Inferior parietal cortex (tissue), 1 donor: ENCODE results near the gene C22orf15.

Source experiments
- DNase-seq: peaks from one replicate; pipeline ENCODE4 v3.0.0-alpha.2; 2016; ENCODE audit errors: extremely low spot score

The C22orf15 gene

GRCh38 chr22:23750714-23751440 lies 11.9 kb upstream of the C22orf15 start, which contains the start of gene ZNF70:
Gene ZNF70 (minus strand): TSS chr22:23751112. CDS start chr22:23745140, 5,972 bp downstream.
- DNase-seq, result peak; percentile 50

GRCh38 chr22:23751441-23751996 lies 11.3 kb upstream of the C22orf15 start:
- peak; percentile 9 for DNase-seq

DNA sequence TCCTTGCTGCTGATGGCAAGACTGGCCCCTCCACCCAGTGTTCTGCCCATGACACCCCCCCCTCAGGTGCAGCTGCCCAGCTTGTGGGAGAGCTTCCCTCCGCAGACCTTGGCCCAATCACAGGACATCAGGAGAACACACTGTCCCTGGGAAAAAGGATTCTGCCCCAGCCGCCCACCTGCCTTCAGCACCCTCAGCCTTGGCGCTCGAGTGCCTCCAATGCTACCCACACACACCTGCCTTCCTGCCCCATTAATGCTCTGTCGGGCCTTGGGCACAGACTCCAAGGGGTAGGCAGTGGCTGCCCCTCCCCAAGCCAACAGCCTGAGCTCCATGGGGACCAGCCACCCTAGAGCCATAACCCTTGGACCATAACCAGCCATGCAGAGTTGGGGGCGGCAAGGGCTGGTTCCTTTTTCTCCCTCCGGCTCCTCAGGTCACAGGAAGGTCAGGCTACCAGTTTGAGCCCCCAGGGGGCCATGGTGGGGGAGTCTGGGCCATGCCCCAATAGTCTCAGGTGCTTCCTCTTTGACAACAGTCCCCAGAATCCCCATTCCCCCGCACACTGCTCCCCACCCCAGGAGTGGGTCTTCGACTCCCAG lies 10.6 kb upstream of the C22orf15 start:
- DNase-seq, result no peak

- DNase-seq, result no peak
These were observed 10.0 kb upstream of the C22orf15 start for GRCh38 chr22:23752750-23753149.

GRCh38 chr22:23753385-23753784 lies 9.4 kb upstream of the C22orf15 start:
- DNase-seq, result no peak

- no peak for DNase-seq
These were observed 8.4 kb upstream of the C22orf15 start, which contains the start of gene VPREB3 for GRCh38 chr22:23754220-23754919. Gene VPREB3 (minus strand): TSS chr22:23754425. CDS start chr22:23754363, 62 bp downstream.

- peak; percentile 75 for DNase-seq
These were observed 7.7 kb upstream of the C22orf15 start for GRCh38 chr22:23754980-23755636.

DNA sequence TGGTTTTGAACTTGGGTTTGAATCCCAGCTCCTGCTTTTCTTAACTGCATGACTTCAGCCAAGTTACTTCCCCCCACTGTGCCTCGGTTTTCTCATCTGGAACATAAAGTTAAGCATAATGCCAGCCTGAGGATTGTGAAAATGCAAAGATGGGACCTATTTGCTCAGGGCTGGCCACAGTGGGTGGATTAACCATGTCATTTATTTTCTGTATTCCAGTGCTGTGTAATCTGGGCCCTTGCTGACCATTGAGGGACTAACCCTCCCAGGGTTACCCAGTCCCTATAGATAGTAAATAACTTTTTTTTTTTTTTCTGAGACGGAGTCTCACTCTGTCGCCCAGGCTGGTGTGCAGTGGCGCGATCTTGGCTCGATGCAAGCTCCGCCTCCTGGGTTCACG lies 7.1 kb upstream of the C22orf15 start:
- no peak for DNase-seq

GRCh38 chr22:23756891-23757290 lies 5.9 kb upstream of the C22orf15 start:
- no peak for DNase-seq

GRCh38 chr22:23759566-23759965 lies 3.2 kb upstream of the C22orf15 start:
- DNase-seq, result no peak

- no peak for DNase-seq
These were observed 2.7 kb upstream of the C22orf15 start for GRCh38 chr22:23760056-23760455.

GRCh38 chr22:23763579-23763945 lies 772 bp downstream of the C22orf15 start:
- DNase-seq, result no peak

DNA sequence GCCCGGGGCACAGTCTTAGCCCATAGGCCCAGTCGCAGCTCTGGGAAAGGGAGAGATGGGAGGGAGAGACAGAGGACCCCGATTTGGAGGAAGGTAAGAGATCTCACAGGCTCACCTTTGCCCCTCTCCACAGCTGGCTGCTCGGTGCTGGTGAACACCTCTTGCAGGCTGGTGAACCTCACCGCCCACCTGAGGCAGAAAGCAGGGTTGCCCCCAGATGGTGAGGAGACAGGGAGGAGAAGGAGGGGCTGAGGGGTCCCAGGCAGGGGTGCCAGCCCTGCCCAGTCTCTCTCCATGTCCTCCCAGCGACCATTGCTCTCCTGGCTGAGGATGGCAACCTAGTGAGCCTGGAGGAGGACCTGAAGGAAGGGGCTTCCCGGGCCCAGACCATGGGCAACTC lies 1.2 kb downstream of the C22orf15 start:
- no peak for DNase-seq

GRCh38 chr22:23764899-23765881 lies 2.4 kb downstream of the C22orf15 start:
- no peak for DNase-seq

GRCh38 chr22:23767303-23767672 lies 4.5 kb downstream of the C22orf15 start:
- DNase-seq, result no peak

DNA sequence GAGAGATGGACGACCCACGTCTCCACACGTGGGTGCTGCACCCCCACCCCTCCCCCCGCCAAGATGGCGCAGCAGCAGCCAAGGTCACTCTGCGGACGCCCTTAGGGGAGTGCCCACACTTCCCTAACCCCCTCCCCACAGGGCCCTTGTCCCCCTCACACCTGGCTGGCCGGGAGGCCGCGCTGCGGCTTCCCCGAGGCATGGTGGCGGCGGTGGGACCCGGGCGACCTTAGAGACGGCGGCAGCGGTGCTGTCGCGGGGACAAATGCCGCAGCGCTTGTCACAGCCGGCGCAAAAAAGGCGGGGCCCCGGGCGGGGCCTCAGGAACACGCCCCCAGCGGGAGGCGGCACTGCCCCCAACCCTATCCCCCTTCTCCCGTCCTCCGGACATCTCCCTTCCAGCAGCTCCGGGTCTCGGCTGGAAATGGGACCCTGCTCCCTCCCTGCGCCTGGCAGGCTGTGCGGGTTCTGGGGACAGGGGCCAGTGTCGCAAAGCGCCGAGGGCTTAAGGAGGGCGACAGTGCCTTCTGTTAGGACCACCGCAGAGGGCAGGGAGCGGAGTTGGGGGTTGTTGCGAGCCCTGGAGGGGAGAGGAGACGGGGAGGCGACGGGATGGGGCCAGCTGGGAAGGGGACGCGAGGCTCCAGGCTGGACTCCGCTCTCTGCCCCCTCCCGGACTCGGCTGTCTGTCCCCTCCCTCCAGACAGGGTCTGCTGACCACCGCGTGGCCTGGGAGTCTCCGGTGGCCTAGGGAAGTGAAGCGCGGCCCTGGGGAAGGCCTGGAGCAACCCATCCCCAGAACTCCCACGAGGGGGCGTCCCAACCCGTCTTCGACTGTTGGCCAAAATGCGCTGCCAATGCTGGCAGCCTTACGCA lies 5.1 kb downstream of the C22orf15 start, which contains the start of gene CHCHD10:
Gene CHCHD10 (minus strand): TSS at position 300 of the 876 bp plus-strand sequence. CDS start 98 bp downstream, at position 202.
- DNase-seq, result peak; percentile 85

DNA sequence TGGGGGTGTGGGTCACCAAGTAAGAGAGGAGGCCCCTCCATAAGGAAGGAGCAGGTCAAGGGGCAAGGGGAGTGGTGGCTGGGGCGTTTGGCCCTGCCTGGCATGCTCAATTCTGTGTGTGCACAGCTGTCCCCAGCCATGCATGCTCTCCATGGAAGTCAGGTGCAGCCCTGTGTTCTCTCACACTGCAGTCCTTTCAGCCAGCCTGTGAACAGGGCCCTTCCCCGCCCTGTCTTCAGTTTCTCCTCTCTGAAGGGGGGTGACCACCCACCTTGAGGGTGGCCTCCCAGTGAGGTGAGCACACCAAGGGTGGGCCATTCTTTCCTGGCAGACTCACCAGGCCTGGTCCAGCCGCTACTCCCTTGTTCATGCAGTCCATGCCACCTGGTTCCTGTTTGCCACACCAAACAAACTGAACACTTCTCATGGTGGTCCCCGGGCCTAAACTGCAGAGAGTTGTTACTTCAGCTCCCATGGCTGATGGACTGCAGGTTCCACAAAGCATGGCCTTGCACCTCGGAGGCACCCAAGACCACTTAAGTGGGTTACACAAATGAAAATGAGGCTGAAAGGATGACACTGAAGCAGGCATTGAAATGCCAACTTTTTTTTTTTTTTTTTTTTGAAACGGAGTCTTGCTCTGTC lies 6.7 kb downstream of the C22orf15 start:
- no peak for DNase-seq

- no peak for DNase-seq
These were observed 9.5 kb downstream of the C22orf15 start for GRCh38 chr22:23772315-23772648.
